Activated CD8-positive, alpha-beta T cell treated with anti-CD3 and anti-CD28 coated beads, Interleukin-2, amount 10 ng/mL, durations not matched to agents 7 days and 5 days (primary cell): ENCODE measurements around the gene AIFM3. TPM values are rescaled to one million over a fixed set of nuclear protein-coding genes. Genes with fewer than 3 reads are reported as not detected.
A peak's percentile ranks its signal among the peaks of the same experiment; 100 is the strongest.

ENCODE experiments used
- ATAC-seq: fragments of 150-1000 bp; cut with Tn5 transposase; one replicate; pipeline ENCODE4 v1.10.0; 2021; ENCODE audit warnings: moderate library complexity
- CTCF ChIA-PET: fragments of 350-600 bp; sonication (Branson Sonifier 250); formaldehyde crosslinking; loops from one replicate; lab custom pipeline; 2021; ENCODE audit warnings: antibody characterized with exemption; lab: Charles Lee
- POLR2A ChIA-PET: fragments of 350-600 bp; sonication (Branson Sonifier 250); formaldehyde crosslinking; loops from one replicate; lab custom pipeline; 2021; ENCODE audit warnings: antibody characterized with exemption; lab: Charles Lee
- DNase-seq: peaks from one replicate; pipeline ENCODE4 v3.0.0-alpha.2; 2020
- H3K27ac Mint-ChIP-seq: one replicate; pipeline ENCODE4 v1.8.0; 2021; ENCODE audit warnings: mild to moderate bottlenecking, mixed read lengths
- H3K27me3 Mint-ChIP-seq: one replicate; pipeline ENCODE4 v1.8.0; 2021; ENCODE audit warnings: low read depth, mixed read lengths
- H3K36me3 Mint-ChIP-seq: one replicate; pipeline ENCODE4 v1.8.0; 2021; ENCODE audit warnings: low read depth, mixed read lengths
- H3K4me1 Mint-ChIP-seq: one replicate; pipeline ENCODE4 v1.8.0; 2021; ENCODE audit warnings: low read depth, mixed read lengths
- H3K4me3 Mint-ChIP-seq: one replicate; pipeline ENCODE4 v1.8.0; 2021; ENCODE audit warnings: mild to moderate bottlenecking, mixed read lengths
- H3K9me3 Mint-ChIP-seq: one replicate; pipeline ENCODE4 v1.8.0; 2022; ENCODE audit warnings: mixed read lengths; ENCODE audit not compliant: insufficient read depth
- total RNA-seq, 2 experiments: library from RNA; stranded (reverse); gene quantifications; one replicate each; pipeline ENCODE4 v1.2.3, GENCODE V29; 2021

Gene AIFM3
- total RNA-seq, 2 experiments from 2014 or later = 0.37 to 0.39 TPM

GRCh38 chr22:20996031-20996410 lies 29.0 kb downstream of the AIFM3 start:
- CTCF ChIA-PET = no interaction called here

GRCh38 chr22:20996598-20997535 lies 29.8 kb downstream of the AIFM3 start:
- Mint-ChIP-seq H3K4me1 (peaks cover 14% of the 10 kb centered on the region), H3K9me3 (no peaks in the 10 kb centered on the region), H3K4me3 (no peak overlapping the region), H3K27me3 (no peaks in the 10 kb centered on the region), H3K36me3 (peaks cover 31% of the 10 kb centered on the region), H3K27ac (no peak overlapping the region)
- CTCF ChIA-PET = no interaction called here
- ATAC-seq (no peak), DNase-seq (no peak)
- POLR2A ChIA-PET = interaction anchor here (0.9 to 1.0 kb wide), 2 partner anchors 15 to 22 kb away, joined by 3 read pairs; partner anchors contain the start of gene LZTR1

More at GRCh38 chr22:20996031-20996410, 29.0 kb downstream of the AIFM3 start:
- Mint-ChIP-seq H3K27me3 (no peaks in the 10 kb centered on the region), H3K4me1 (peaks cover 10% of the 10 kb centered on the region), H3K36me3 (peaks cover 26% of the 10 kb centered on the region), H3K9me3 (no peaks in the 10 kb centered on the region), H3K27ac (no peak overlapping the region), H3K4me3 (no peak overlapping the region)
- POLR2A ChIA-PET = interaction anchor here (0.9 kb wide), 1 partner anchor 14 kb away, joined by 3 read pairs; the partner anchor contains the start of gene LZTR1
- DNase-seq (no peak), ATAC-seq (no peak)

GRCh38 chr22:20997536-20998257 lies 30.6 kb downstream of the AIFM3 start:
- Mint-ChIP-seq H3K27me3 (no peaks in the 10 kb centered on the region), H3K9me3 (no peaks in the 10 kb centered on the region), H3K27ac (no peak overlapping the region), H3K4me1 (peaks cover 15% of the 10 kb centered on the region), H3K36me3 (peaks cover 31% of the 10 kb centered on the region), H3K4me3 (no peak overlapping the region)
- ChIA-PET CTCF (no interaction called here), POLR2A (interaction anchor here (1.0 kb wide), 1 partner anchor 23 kb away, joined by 3 read pairs; no protein-coding TSS in a partner anchor)
- DNase-seq = no peak
- ATAC-seq = no peak

GRCh38 chr22:20998411-20999336 lies 31.6 kb downstream of the AIFM3 start:
- Mint-ChIP-seq H3K9me3 (no peaks in the 10 kb centered on the region), H3K4me3 (peak overlapping the region; percentile 5), H3K27ac (peak overlapping the region; percentile 46), H3K4me1 (peaks cover 23% of the 10 kb centered on the region), H3K27me3 (no peaks in the 10 kb centered on the region), H3K36me3 (peaks cover 31% of the 10 kb centered on the region)
- CTCF ChIA-PET = interaction anchor here (0.9 kb wide), 1 partner anchor 16 kb away, joined by 3 read pairs; the partner anchor contains the start of gene LZTR1
- no peak for ATAC-seq
- POLR2A ChIA-PET = interaction anchor here (1.4 kb wide), 1 partner anchor 16 kb away, joined by 7 read pairs; the partner anchor contains the start of gene LZTR1
- DNase-seq = no peak

- Mint-ChIP-seq H3K27me3 (no peaks in the 10 kb centered on the region), H3K36me3 (peaks cover 31% of the 10 kb centered on the region), H3K4me1 (peaks cover 29% of the 10 kb centered on the region), H3K27ac (peak overlapping the region; percentile 97), H3K9me3 (no peaks in the 10 kb centered on the region), H3K4me3 (peak overlapping the region; percentile 92)
- ChIA-PET CTCF (interaction anchor here (0.9 kb wide), 1 partner anchor 17 kb away, joined by 3 read pairs; the partner anchor contains the start of gene LZTR1), POLR2A (interaction anchor here (0.6 to 1.4 kb wide), 2 partner anchors 13 to 17 kb away, joined by 4 to 7 read pairs; partner anchors contain the start of gene LZTR1)
- DNase-seq = no peak
- ATAC-seq = no peak
Observed at GRCh38 chr22:20999350-21000206, 32.5 kb downstream of the AIFM3 start.

- no peaks in the 10 kb centered on the region for H3K27me3 Mint-ChIP-seq
- POLR2A ChIA-PET = interaction anchor here (0.6 to 2.6 kb wide), 4 partner anchors 9 to 19 kb away, joined by 3 to 17 read pairs (median 4); partner anchors contain the start of gene LZTR1
- peak overlapping the region; percentile 97 for H3K27ac Mint-ChIP-seq
- ATAC-seq (no peak), DNase-seq (no peak)
- H3K36me3 Mint-ChIP-seq = peaks cover 31% of the 10 kb centered on the region
- H3K9me3 Mint-ChIP-seq = no peaks in the 10 kb centered on the region
- peak overlapping the region; percentile 92 for H3K4me3 Mint-ChIP-seq
- CTCF ChIA-PET = interaction anchor here (1.5 kb wide), 1 partner anchor 18 kb away, joined by 6 read pairs; the partner anchor contains the start of gene LZTR1
- H3K4me1 Mint-ChIP-seq = peaks cover 29% of the 10 kb centered on the region
Observed at GRCh38 chr22:21000207-21000986, 33.3 kb downstream of the AIFM3 start.

- Mint-ChIP-seq H3K4me3 (peak overlapping the region; percentile 92), H3K27me3 (no peaks in the 10 kb centered on the region), H3K9me3 (no peaks in the 10 kb centered on the region), H3K36me3 (peaks cover 29% of the 10 kb centered on the region), H3K27ac (peak overlapping the region; percentile 97), H3K4me1 (peaks cover 29% of the 10 kb centered on the region)
- no peak for DNase-seq
- ATAC-seq = no peak
- ChIA-PET CTCF (interaction anchor here (1.5 kb wide), 1 partner anchor 19 kb away, joined by 6 read pairs; the partner anchor contains the start of gene LZTR1), POLR2A (interaction anchor here (0.8 to 2.6 kb wide), 3 partner anchors 10 to 20 kb away, joined by 3 to 17 read pairs (median 4); partner anchors contain the start of gene LZTR1)
Observed at GRCh38 chr22:21000987-21001600, 34.0 kb downstream of the AIFM3 start.

- H3K27ac Mint-ChIP-seq = peak within 1 kb of the TSS; percentile 97
Observed at GRCh38 chr22:21001601-21002325, 34.7 kb downstream of the AIFM3 start, which contains the start of gene THAP7. TSS of gene THAP7 (minus strand) at chr22:21002118. CDS start at chr22:21001911, 207 bp downstream.

More at GRCh38 chr22:21001601-21002325, 34.7 kb downstream of the AIFM3 start, which contains the start of gene THAP7:
- ATAC-seq = peak; percentile 94
- POLR2A ChIA-PET = interaction anchor here (0.7 to 2.6 kb wide), 6 partner anchors 13 to 100 kb away, joined by 3 to 17 read pairs (median 3); partner anchors contain the start of gene LZTR1
- DNase-seq = peak; percentile 98
- Mint-ChIP-seq H3K36me3 (peaks cover 26% of the 10 kb centered on the region), H3K4me3 (peak within 1 kb of the TSS; percentile 92), H3K9me3 (no peaks in the 10 kb centered on the region), H3K4me1 (peaks cover 29% of the 10 kb centered on the region), H3K27me3 (no peaks in the 10 kb centered on the region)
- CTCF ChIA-PET = interaction anchor here (1.0 to 1.5 kb wide), 3 partner anchors 11 to 21 kb away, joined by 3 to 6 read pairs (median 3); partner anchors contain the start of gene LZTR1
